HCT116 (cell line): ENCODE measurements around the gene LYPD5. TPM values are rescaled to one million over a fixed set of nuclear protein-coding genes. Genes with fewer than 3 reads are reported as not detected.
A peak's percentile ranks its signal among the peaks of the same experiment; 100 is the strongest.

Experiments
- ATAC-seq: fragments of 200-7000 bp; cut with Tn5 transposase; 2 replicates; pipeline ENCODE4 v1.9.1; 2020; ENCODE audit warnings: mild to moderate bottlenecking, moderate library complexity
- BruUV-seq: library from RNA; stranded (reverse); fragments of 400-500 nt; replicated peaks from 2 replicates; lab custom pipeline; 2021; lab: Mats Ljungman, UMichigan
- CTCF ChIA-PET: fragments of 300-600 bp; sonication (Branson Sonifier 250); formaldehyde crosslinking; loops from one replicate; lab custom pipeline; 2021; ENCODE audit warnings: antibody characterized with exemption; lab: Charles Lee
- POLR2A ChIA-PET: fragments of 300-600, 350-600 bp; sonication (Branson Sonifier 250); formaldehyde crosslinking; loops from one replicate; lab custom pipeline; 2021; ENCODE audit warnings: antibody characterized with exemption; lab: Charles Lee
- RAD21 ChIA-PET, 2 experiments: fragments of 300-600 bp; sonication (Branson Sonifier 250); formaldehyde crosslinking; loops; one replicate each; lab custom pipeline; 2023; ENCODE audit warnings: low total read pairs in 2 of 2; ENCODE audit not compliant: uncharacterized antibody in 2 of 2, unreplicated experiment in 2 of 2, low non-redundant PET in 1 of 2; lab: Charles Lee
- DNase-seq: peaks from one replicate; pipeline ENCODE4 v3.0.0-alpha.2; 2010; ENCODE audit warnings: low read depth, low spot score
- H2AFZ ChIP-seq: fragments of 200-600 bp; shearing (Covaris generic), sonication (generic); 2 replicates; pipeline ENCODE4 v1.6.1; 2017; ENCODE audit warnings: low read depth, mixed run types, mixed read lengths, antibody characterized with exemption, low read length; ENCODE audit not compliant: poor library complexity, severe bottlenecking
- H3K27ac ChIP-seq: 2 replicates; pipeline ENCODE4 v1.5.1; 2012; ENCODE audit warnings: low read depth, low read length
- H3K27me3 ChIP-seq: fragments of 200-600 bp; sonication (generic); 2 replicates; pipeline ENCODE4 v1.6.1; 2016; ENCODE audit warnings: mixed run types, low read length, mixed read lengths; ENCODE audit not compliant: insufficient read depth
- H3K36me3 ChIP-seq, 2 experiments: fragments of 200-500 bp in 1 of 2; fragments of 200-600 bp in 1 of 2; sonication (Bioruptor generic) in 1 of 2; sonication (generic) in 1 of 2; 2 replicates each; pipeline versions ENCODE4 v1.5.1 to v1.6.1; 2014 to 2016; ENCODE audit warnings: low read length in 2 of 2, inconsistent platforms in 1 of 2, mixed read lengths in 1 of 2, mixed run types in 1 of 2; ENCODE audit not compliant: insufficient read depth in 2 of 2, control insufficient read depth in 1 of 2
- H3K4me1 ChIP-seq, 2 experiments: fragments of 200-600 bp in 1 of 2; sonication (generic) in 1 of 2; 2 replicates each; pipeline versions ENCODE4 v1.5.1 to v1.6.1; 2012 to 2017; ENCODE audit warnings: low read length in 2 of 2, inconsistent platforms in 1 of 2, mild to moderate bottlenecking in 1 of 2, mixed read lengths in 1 of 2, mixed run types in 1 of 2, moderate library complexity in 1 of 2; ENCODE audit not compliant: insufficient read depth in 2 of 2, control insufficient read depth in 1 of 2
- H3K4me2 ChIP-seq: fragments of 200-600 bp; sonication (generic); 2 replicates; pipeline ENCODE4 v1.6.1; 2017; ENCODE audit warnings: mixed run types, low read length, mixed read lengths
- H3K4me3 ChIP-seq, 2 experiments: fragments of 200-600 bp in 1 of 2; sonication (generic) in 1 of 2; replicated peaks in 1 of 2; 2 replicates each; pipeline ENCODE4 v1.5.1; 2011 to 2016; ENCODE audit warnings: low read length in 2 of 2, control low read depth in 1 of 2, low read depth in 1 of 2, mild to moderate bottlenecking in 1 of 2, mixed read lengths in 1 of 2, mixed run types in 1 of 2
- H3K79me2 ChIP-seq: fragments of 200-600 bp; sonication (generic); 2 replicates; pipeline ENCODE4 v1.6.1; 2017; ENCODE audit warnings: mild to moderate bottlenecking, mixed run types, low read length, moderate library complexity, mixed read lengths; ENCODE audit not compliant: insufficient read depth
- H3K9ac ChIP-seq: fragments of 200-600 bp; sonication (generic); 2 replicates; pipeline ENCODE4 v1.6.1; 2016; ENCODE audit warnings: low read length, mixed read lengths
- H3K9me2 ChIP-seq: fragments of 200-600 bp; sonication (generic), shearing (Covaris generic); 2 replicates; pipeline ENCODE4 v1.6.1; 2017; ENCODE audit warnings: mixed run types, mild to moderate bottlenecking, moderate library complexity; ENCODE audit not compliant: insufficient read depth
- H3K9me3 ChIP-seq, 2 experiments: fragments of 200-500 bp in 1 of 2; fragments of 200-600 bp in 1 of 2; sonication (Bioruptor generic) in 1 of 2; sonication (generic) in 1 of 2; 2 replicates each; pipeline ENCODE4 v1.6.1; 2014 to 2017; ENCODE audit warnings: low read length in 2 of 2, mixed read lengths in 2 of 2, inconsistent platforms in 1 of 2, low read depth in 1 of 2, mild to moderate bottlenecking in 1 of 2, mixed run types in 1 of 2, moderate library complexity in 1 of 2; ENCODE audit not compliant: control insufficient read depth in 1 of 2, insufficient read depth in 1 of 2
- H4K20me1 ChIP-seq: fragments of 200-600 bp; sonication (generic), shearing (Covaris generic); 2 replicates; pipeline ENCODE4 v1.6.1; 2017; ENCODE audit warnings: mixed run types, mild to moderate bottlenecking, moderate library complexity; ENCODE audit not compliant: insufficient read depth
- CBX3 ChIP-seq: IDR thresholded peaks from 2 replicates; pipeline ENCODE4 v1.6.1; 2012; ENCODE audit warnings: low read depth
- CEBPB ChIP-seq: IDR thresholded peaks from 2 replicates; pipeline ENCODE4 v1.6.1; 2012; ENCODE audit warnings: low read depth
- EGR1 ChIP-seq: IDR thresholded peaks from 2 replicates; pipeline ENCODE4 v1.6.1; 2012; ENCODE audit warnings: low read depth
- ELF1 ChIP-seq: IDR thresholded peaks from 2 replicates; pipeline ENCODE4 v1.6.1; 2012; ENCODE audit warnings: low read depth, borderline replicate concordance
- EZH2phosphoT487 ChIP-seq: fragments of 200-600 bp; IDR thresholded peaks from 2 replicates; pipeline ENCODE4 v1.6.1; 2018; ENCODE audit warnings: antibody characterized with exemption, borderline replicate concordance
- FOSL1 ChIP-seq: IDR thresholded peaks from 2 replicates; pipeline ENCODE4 v1.6.1; 2012; ENCODE audit warnings: low read depth
- JUND ChIP-seq: IDR thresholded peaks from 2 replicates; pipeline ENCODE4 v1.6.1; 2012
- POLR2A ChIP-seq: IDR thresholded peaks from 2 replicates; pipeline ENCODE4 v1.7.0; 2011; ENCODE audit warnings: borderline replicate concordance; ENCODE audit not compliant: insufficient read depth, insufficient read length; ENCODE audit errors: extremely low read depth
- RAD21 ChIP-seq: IDR thresholded peaks from 2 replicates; pipeline ENCODE4 v1.6.1; 2012; ENCODE audit warnings: low read depth, mild to moderate bottlenecking
- SRF ChIP-seq: IDR thresholded peaks from 2 replicates; pipeline ENCODE4 v1.6.1; 2012; ENCODE audit warnings: low read depth
- ZFX ChIP-seq: fragments of 450-650 bp; IDR thresholded peaks from 2 replicates; pipeline ENCODE4 v1.6.1; 2017
- intact Hi-C: fragments of 100-400 bp; cut with micrococcal nuclease; formaldehyde crosslinking; loops from 2 replicates; pipeline ENCODE4 v1.10.0; 2022
- total RNA-seq: library from RNA; stranded (reverse); gene quantifications from one replicate; pipeline ENCODE4 v1.2.1, GENCODE V29; 2021; ENCODE audit not compliant: unreplicated experiment
- TF ChIP-seq, protein P1 (sequence below), 3 experiments: fragments of 200-600 bp in 1 of 3; sonication (generic) in 1 of 3; IDR thresholded peaks in 2 of 3; conservative IDR thresholded peaks in 1 of 3; 2 replicates each; pipeline ENCODE4 v1.5.1; 2012 to 2017; ENCODE audit warnings: low read depth in 2 of 3, low read length in 2 of 3, antibody characterized with exemption in 1 of 3, borderline replicate concordance in 1 of 3, control low read depth in 1 of 3, mild to moderate bottlenecking in 1 of 3, mixed read lengths in 1 of 3, mixed run types in 1 of 3, moderate library complexity in 1 of 3; ENCODE audit not compliant: insufficient read depth in 1 of 3
- TF ChIP-seq, protein P2 (sequence below): IDR thresholded peaks from 2 replicates; pipeline ENCODE4 v1.6.1; 2011; ENCODE audit warnings: mild to moderate bottlenecking, low read length, moderate library complexity; ENCODE audit not compliant: insufficient replicate concordance; ENCODE audit errors: extremely low read depth
- TF ChIP-seq, protein P3 (sequence below): IDR thresholded peaks from 2 replicates; pipeline ENCODE4 v1.6.1; 2012; ENCODE audit warnings: low read depth
- TF ChIP-seq, protein P4 (sequence below): IDR thresholded peaks from 2 replicates; pipeline ENCODE4 v1.6.1; 2012
- TF ChIP-seq, protein P5 (sequence below): IDR thresholded peaks from 2 replicates; pipeline ENCODE4 v1.6.1; 2012

Gene LYPD5
- total RNA-seq, 1 experiment from 2014 or later, result 7.6 TPM

DNA sequence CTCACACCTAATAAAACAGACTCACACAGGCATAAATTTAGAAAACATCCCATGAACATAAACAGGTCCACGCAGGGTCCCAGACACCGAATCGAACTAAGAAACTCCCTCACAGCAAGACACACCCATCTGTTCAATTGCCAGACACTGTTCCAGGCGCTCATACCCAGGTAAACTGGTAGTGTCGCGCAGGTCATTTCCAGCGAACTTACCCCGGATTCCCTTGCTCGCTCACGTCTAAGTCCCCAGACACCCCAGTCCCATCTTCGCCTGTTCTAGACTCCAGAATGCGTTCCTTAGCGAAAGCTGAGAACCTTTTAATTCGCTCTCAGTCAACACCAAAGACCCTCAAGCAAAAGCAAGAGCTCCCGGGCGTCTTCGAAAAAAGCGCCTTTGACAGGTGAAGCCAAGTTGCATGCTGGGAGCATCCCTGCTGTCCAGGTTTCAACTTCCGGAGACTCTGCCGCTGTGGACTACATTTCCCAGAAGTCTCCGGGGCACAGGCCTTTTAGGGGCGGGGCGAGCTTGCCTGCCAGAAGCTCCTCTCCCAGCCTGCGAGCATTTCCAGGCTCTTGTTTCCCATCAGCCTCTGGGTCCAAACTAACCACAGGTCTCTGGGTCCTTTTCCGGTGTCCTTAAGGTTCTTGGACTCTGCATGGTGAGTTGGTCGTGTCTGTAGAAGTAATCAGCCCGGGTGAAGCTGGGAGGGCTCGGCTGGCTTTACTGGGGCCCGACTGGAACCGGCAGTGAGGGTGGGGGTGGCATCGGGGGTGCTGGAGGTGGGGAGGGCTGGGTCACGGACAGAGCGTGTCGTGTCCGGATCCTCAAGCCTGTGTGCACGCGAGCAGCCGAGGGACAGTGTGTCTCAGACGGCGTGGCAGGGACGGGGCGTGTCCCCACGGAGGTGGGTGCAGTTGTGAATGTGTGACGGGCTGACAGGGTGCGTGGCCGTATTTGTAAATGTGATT lies 24.8 kb upstream of the LYPD5 start, which contains the start of gene ZNF283:
Gene ZNF283 (plus strand): TSS at position 535 of the 968 bp plus-strand sequence. CDS start 6,184 bp downstream, outside the sequence.
- Histone ChIP-seq H2AFZ (peak within 1 kb of the TSS; percentile 91), H3K79me2 (no peaks in the 10 kb centered on the region), H3K9me2 (no peaks in the 10 kb centered on the region), H3K9me3 (peaks cover 3 to 7% of the 10 kb centered on the region in 2 experiments; a peak in 1 of 4 replicates), H3K9ac (peak within 1 kb of the TSS; percentile 64), H3K36me3 (peaks cover 7 to 16% of the 10 kb centered on the region in 2 experiments; a peak in 3 of 4 replicates), H3K27ac (no peak within 1 kb of the TSS), H3K4me1 (peaks cover 3 to 6% of the 10 kb centered on the region in 2 experiments; a peak in 1 of 4 replicates), H3K27me3 (no peaks in the 10 kb centered on the region), H3K4me2 (peak within 1 kb of the TSS; percentile 78), H3K4me3 (peak within 1 kb of the TSS; percentile 68 to 74), H4K20me1 (no peaks in the 10 kb centered on the region)
- ATAC-seq (peak; percentile 96), DNase-seq (peak; percentile 89)
- intact Hi-C loops, result loop anchor here (1.0 to 10.0 kb wide), 2 partner anchors 175 to 268 kb away; partner anchors contain the start of genes ZNF224 and ZNF230
- BruUV-seq, result no TSS peak
- ChIA-PET RAD21 (interaction anchor here (0.6 to 0.8 kb wide), 5 partner anchors 13 to 267 kb away, joined by 3 to 6 read pairs (median 3); partner anchors contain the start of gene ZNF224 (in 1 of the 2)), CTCF (interaction anchor here (0.8 to 1.3 kb wide), 2 partner anchors 17 to 124 kb away, joined by 3 to 7 read pairs; partner anchors contain the start of gene ZNF221), POLR2A (interaction anchor here (0.6 to 1.1 kb wide), 4 partner anchors 13 to 338 kb away, joined by 3 to 6 read pairs (median 3); partner anchors contain the start of genes ZNF226 and ZNF45)
- no peak for TF ChIP-seq CEBPB
- TF ChIP-seq SRF, result peak; percentile 69; the same call in 1 of the 2 replicates
- TF ChIP-seq RAD21, result 0 out of 2 replicates have a peak, but pooled peaks have one; percentile 2
- TF ChIP-seq EZH2phosphoT487, result no peak
- no peak for TF ChIP-seq JUND
- TF ChIP-seq POLR2A, result no peak
- peak; percentile 86 for TF ChIP-seq ELF1
- TF ChIP-seq, protein P1, sequence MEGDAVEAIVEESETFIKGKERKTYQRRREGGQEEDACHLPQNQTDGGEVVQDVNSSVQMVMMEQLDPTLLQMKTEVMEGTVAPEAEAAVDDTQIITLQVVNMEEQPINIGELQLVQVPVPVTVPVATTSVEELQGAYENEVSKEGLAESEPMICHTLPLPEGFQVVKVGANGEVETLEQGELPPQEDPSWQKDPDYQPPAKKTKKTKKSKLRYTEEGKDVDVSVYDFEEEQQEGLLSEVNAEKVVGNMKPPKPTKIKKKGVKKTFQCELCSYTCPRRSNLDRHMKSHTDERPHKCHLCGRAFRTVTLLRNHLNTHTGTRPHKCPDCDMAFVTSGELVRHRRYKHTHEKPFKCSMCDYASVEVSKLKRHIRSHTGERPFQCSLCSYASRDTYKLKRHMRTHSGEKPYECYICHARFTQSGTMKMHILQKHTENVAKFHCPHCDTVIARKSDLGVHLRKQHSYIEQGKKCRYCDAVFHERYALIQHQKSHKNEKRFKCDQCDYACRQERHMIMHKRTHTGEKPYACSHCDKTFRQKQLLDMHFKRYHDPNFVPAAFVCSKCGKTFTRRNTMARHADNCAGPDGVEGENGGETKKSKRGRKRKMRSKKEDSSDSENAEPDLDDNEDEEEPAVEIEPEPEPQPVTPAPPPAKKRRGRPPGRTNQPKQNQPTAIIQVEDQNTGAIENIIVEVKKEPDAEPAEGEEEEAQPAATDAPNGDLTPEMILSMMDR (IDR thresholded peaks at IDR 0.05 in 2 of 3, conservative IDR thresholded peaks at IDR 0.05 in 1 of 3; ENCODE audit: borderline replicate concordance in 1 of 3, insufficient read depth in 1 of 3, low read depth in 2 of 3, low read length in 2 of 3), result no peak
- TF ChIP-seq, protein P2, sequence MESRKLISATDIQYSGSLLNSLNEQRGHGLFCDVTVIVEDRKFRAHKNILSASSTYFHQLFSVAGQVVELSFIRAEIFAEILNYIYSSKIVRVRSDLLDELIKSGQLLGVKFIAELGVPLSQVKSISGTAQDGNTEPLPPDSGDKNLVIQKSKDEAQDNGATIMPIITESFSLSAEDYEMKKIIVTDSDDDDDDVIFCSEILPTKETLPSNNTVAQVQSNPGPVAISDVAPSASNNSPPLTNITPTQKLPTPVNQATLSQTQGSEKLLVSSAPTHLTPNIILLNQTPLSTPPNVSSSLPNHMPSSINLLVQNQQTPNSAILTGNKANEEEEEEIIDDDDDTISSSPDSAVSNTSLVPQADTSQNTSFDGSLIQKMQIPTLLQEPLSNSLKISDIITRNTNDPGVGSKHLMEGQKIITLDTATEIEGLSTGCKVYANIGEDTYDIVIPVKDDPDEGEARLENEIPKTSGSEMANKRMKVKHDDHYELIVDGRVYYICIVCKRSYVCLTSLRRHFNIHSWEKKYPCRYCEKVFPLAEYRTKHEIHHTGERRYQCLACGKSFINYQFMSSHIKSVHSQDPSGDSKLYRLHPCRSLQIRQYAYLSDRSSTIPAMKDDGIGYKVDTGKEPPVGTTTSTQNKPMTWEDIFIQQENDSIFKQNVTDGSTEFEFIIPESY, result no peak
- TF ChIP-seq, protein P3, sequence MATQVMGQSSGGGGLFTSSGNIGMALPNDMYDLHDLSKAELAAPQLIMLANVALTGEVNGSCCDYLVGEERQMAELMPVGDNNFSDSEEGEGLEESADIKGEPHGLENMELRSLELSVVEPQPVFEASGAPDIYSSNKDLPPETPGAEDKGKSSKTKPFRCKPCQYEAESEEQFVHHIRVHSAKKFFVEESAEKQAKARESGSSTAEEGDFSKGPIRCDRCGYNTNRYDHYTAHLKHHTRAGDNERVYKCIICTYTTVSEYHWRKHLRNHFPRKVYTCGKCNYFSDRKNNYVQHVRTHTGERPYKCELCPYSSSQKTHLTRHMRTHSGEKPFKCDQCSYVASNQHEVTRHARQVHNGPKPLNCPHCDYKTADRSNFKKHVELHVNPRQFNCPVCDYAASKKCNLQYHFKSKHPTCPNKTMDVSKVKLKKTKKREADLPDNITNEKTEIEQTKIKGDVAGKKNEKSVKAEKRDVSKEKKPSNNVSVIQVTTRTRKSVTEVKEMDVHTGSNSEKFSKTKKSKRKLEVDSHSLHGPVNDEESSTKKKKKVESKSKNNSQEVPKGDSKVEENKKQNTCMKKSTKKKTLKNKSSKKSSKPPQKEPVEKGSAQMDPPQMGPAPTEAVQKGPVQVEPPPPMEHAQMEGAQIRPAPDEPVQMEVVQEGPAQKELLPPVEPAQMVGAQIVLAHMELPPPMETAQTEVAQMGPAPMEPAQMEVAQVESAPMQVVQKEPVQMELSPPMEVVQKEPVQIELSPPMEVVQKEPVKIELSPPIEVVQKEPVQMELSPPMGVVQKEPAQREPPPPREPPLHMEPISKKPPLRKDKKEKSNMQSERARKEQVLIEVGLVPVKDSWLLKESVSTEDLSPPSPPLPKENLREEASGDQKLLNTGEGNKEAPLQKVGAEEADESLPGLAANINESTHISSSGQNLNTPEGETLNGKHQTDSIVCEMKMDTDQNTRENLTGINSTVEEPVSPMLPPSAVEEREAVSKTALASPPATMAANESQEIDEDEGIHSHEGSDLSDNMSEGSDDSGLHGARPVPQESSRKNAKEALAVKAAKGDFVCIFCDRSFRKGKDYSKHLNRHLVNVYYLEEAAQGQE, result no peak
- TF ChIP-seq CBX3, result 0 out of 2 replicates have a peak, but pooled peaks have one; percentile 64
- TF ChIP-seq EGR1, result no peak
- TF ChIP-seq, protein P4, sequence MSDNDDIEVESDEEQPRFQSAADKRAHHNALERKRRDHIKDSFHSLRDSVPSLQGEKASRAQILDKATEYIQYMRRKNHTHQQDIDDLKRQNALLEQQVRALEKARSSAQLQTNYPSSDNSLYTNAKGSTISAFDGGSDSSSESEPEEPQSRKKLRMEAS, result peak; percentile 75; the same call in 1 of the 2 replicates
- TF ChIP-seq, protein P5, sequence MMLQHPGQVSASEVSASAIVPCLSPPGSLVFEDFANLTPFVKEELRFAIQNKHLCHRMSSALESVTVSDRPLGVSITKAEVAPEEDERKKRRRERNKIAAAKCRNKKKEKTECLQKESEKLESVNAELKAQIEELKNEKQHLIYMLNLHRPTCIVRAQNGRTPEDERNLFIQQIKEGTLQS, result no peak
- no peak for TF ChIP-seq ZFX
- TF ChIP-seq FOSL1, result no peak
